GM21737 (cell line): ENCODE results near the gene SUPT16H.
"Not testable (repeated sequence)": the region's sequence is repeated elsewhere in the genome, so short reads cannot be mapped to it uniquely, and the experiment has no call there.

Source experiments
- ATAC-seq: cut with Tn5 transposase; IDR thresholded peaks from one replicate; pipeline ENCODE4 v1.9.1; 2021; ENCODE audit warnings: mild to moderate bottlenecking, moderate library complexity; ENCODE audit not compliant: unreplicated experiment

The SUPT16H gene

GRCh38 chr14:21307637-21308036 lies 76.2 kb downstream of the SUPT16H start:
- ATAC-seq: no peak

- not testable (repeated sequence) for ATAC-seq
Measured at GRCh38 chr14:21302836-21303140, 81.0 kb downstream of the SUPT16H start.

- no peak for ATAC-seq
Measured at GRCh38 chr14:21302013-21302835, 81.6 kb downstream of the SUPT16H start.
